C4-2B (cell line): ENCODE data around the gene NAGK.

Experiments used
- CTCF ChIP-seq: fragments of 450-650 bp; conservative IDR thresholded peaks from 2 replicates; pipeline ENCODE4 v1.5.1; 2017; ENCODE audit warnings: mild to moderate bottlenecking
- ZFX ChIP-seq: fragments of 450-650 bp; IDR thresholded peaks from 2 replicates; pipeline ENCODE4 v1.6.1; 2017

GRCh38 chr2:71120195-71120594, 51.7 kb downstream of the NAGK start:
- TF ChIP-seq CTCF = no peak
- no peak for TF ChIP-seq ZFX
